ENCODE data around the gene CLDN17. TPM values are rescaled to one million over a fixed set of nuclear protein-coding genes. Genes with fewer than 3 reads are reported as not detected.

CLDN17 gene, protein sequence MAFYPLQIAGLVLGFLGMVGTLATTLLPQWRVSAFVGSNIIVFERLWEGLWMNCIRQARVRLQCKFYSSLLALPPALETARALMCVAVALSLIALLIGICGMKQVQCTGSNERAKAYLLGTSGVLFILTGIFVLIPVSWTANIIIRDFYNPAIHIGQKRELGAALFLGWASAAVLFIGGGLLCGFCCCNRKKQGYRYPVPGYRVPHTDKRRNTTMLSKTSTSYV
- polyA plus RNA-seq = not detected
- long read RNA-seq, donor 1 = 0 reads
- long read RNA-seq, donor 2 = 0 reads
- long read RNA-seq, donor 3 = 0 reads
- long read RNA-seq, donor 4 = 0 reads
- long read RNA-seq, donor 5 = 0 reads
- long read RNA-seq, donor 6 = 0 reads
- long read RNA-seq, donor 7 = 0 reads
- long read RNA-seq, donor 8 = 0 reads
- long read RNA-seq, donor 9 = 0 reads
- long read RNA-seq, donor 10 = 0 reads
- long read RNA-seq, donor 11 = 0 reads

DNA sequence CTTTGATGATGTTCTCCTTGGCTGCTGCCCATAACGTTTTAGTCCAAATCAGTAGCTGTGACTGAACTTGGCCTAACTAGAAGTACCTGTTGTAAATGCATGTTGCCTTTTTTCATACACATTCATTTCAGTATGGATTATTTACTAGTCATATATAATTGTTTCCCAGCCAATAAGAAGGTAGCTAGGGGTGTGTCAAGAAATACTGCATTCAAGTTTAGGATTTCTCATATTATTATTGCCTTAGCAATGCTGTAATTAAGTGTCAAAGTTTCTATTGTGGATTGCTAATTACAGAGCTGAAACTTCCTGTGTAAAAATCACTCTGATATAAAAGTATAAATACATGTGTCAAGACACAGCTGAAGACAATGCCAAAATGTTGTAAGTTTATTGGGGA lies at the start of gene CLDN17:
Gene CLDN17, minus strand, starts transcription at position 101 of the 400 bp plus-strand sequence. CDS start 188 bp downstream, outside the sequence.
- no peaks in the 10 kb centered on the region for H3K9me3 ChIP-seq (ENCODE audit: control insufficient read depth, low read depth, low read length)
- no peaks in the 10 kb centered on the region for H3K4me1 ChIP-seq (ENCODE audit: control insufficient read depth, insufficient read depth, low read length)
- WGBS (ENCODE audit: insufficient coverage, low lambda C conversion rate) = no CpG with 5 or more reads among the region's 1 CpG

GRCh38 chr21:30216041-30216723 lies 49.6 kb upstream of the CLDN17 start, which contains the start of gene CLDN8:
Gene CLDN8 (minus strand): TSS chr21:30216097. CDS start chr21:30215925, 172 bp downstream.
- no peaks in the 10 kb centered on the region for H3K27me3 ChIP-seq (ENCODE audit: control insufficient read depth, insufficient read depth, low read length)
- H3K36me3 ChIP-seq (ENCODE audit: control insufficient read depth, insufficient read depth, low read length) = no peaks in the 10 kb centered on the region
- no peak within 1 kb of the TSS for H3K4me3 ChIP-seq (ENCODE audit: low read length)
- 70% methylated on average over 2 of the region's 5 CpGs for WGBS (ENCODE audit: insufficient coverage, low lambda C conversion rate)
- DNase-seq = no peak
- no peaks in the 10 kb centered on the region for H3K4me1 ChIP-seq (ENCODE audit: control insufficient read depth, insufficient read depth, low read length)
- no peak within 1 kb of the TSS for H3K27ac ChIP-seq (ENCODE audit: low read length)
- H3K9me3 ChIP-seq (ENCODE audit: control insufficient read depth, low read depth, low read length) = no peaks in the 10 kb centered on the region

More for the DNA sequence above, at the start of gene CLDN17:
- H3K4me3 ChIP-seq (ENCODE audit: low read length) = no peak within 1 kb of the TSS
- no peaks in the 10 kb centered on the region for H3K36me3 ChIP-seq (ENCODE audit: control insufficient read depth, insufficient read depth, low read length)
- no peak within 1 kb of the TSS for H3K27ac ChIP-seq (ENCODE audit: low read length)
- no peaks in the 10 kb centered on the region for H3K27me3 ChIP-seq (ENCODE audit: control insufficient read depth, insufficient read depth, low read length)
- no peak for DNase-seq

- no peak overlapping the region for H3K4me3 ChIP-seq (ENCODE audit: low read length)
- DNase-seq = no peak
- no CpG with 5 or more reads among the region's 1 CpG for WGBS (ENCODE audit: insufficient coverage, low lambda C conversion rate)
- H3K27ac ChIP-seq (ENCODE audit: low read length) = no peak overlapping the region
- H3K9me3 ChIP-seq (ENCODE audit: control insufficient read depth, low read depth, low read length) = no peaks in the 10 kb centered on the region
- no peaks in the 10 kb centered on the region for H3K27me3 ChIP-seq (ENCODE audit: control insufficient read depth, insufficient read depth, low read length)
- no peaks in the 10 kb centered on the region for H3K36me3 ChIP-seq (ENCODE audit: control insufficient read depth, insufficient read depth, low read length)
- H3K4me1 ChIP-seq (ENCODE audit: control insufficient read depth, insufficient read depth, low read length) = no peaks in the 10 kb centered on the region
Measured at GRCh38 chr21:30211071-30211470, 44.5 kb upstream of the CLDN17 start.

- Histone ChIP-seq H3K36me3 (ENCODE audit: control insufficient read depth, insufficient read depth, low read length) (no peaks in the 10 kb centered on the region), H3K9me3 (ENCODE audit: control insufficient read depth, low read depth, low read length) (no peaks in the 10 kb centered on the region), H3K27ac (ENCODE audit: low read length) (no peak overlapping the region), H3K4me1 (ENCODE audit: control insufficient read depth, insufficient read depth, low read length) (no peaks in the 10 kb centered on the region), H3K27me3 (ENCODE audit: control insufficient read depth, insufficient read depth, low read length) (no peaks in the 10 kb centered on the region), H3K4me3 (ENCODE audit: low read length) (no peak overlapping the region)
- no peak for DNase-seq
- WGBS (ENCODE audit: insufficient coverage, low lambda C conversion rate) = no CpG with 5 or more reads among the region's 5 CpGs
Measured at GRCh38 chr21:30209601-30210000, 43.0 kb upstream of the CLDN17 start.

DNA sequence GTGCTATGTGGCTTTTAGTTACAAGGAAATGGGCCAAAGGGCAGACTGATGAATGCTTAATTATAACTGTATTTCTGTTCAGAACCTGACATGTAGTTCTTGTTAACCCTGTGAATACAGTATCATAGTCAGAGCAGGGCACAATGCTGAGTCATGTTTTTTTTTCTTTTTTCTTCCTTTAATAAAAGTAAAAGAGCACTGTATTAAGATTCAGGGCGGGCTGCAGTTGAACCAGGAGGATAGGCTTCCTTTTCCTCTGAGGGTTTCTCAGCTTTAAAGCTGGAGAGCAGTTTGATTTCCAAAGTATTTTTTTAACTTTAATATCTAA lies 40.6 kb upstream of the CLDN17 start:
- Histone ChIP-seq H3K9me3 (ENCODE audit: control insufficient read depth, low read depth, low read length) (no peaks in the 10 kb centered on the region), H3K4me1 (ENCODE audit: control insufficient read depth, insufficient read depth, low read length) (no peaks in the 10 kb centered on the region), H3K4me3 (ENCODE audit: low read length) (no peak overlapping the region), H3K27me3 (ENCODE audit: control insufficient read depth, insufficient read depth, low read length) (no peaks in the 10 kb centered on the region), H3K27ac (ENCODE audit: low read length) (no peak overlapping the region), H3K36me3 (ENCODE audit: control insufficient read depth, insufficient read depth, low read length) (no peaks in the 10 kb centered on the region)
- no peak for DNase-seq
- WGBS (ENCODE audit: insufficient coverage, low lambda C conversion rate) = 67% methylated on average over 1 of the region's 1 CpG

- Histone ChIP-seq H3K4me3 (ENCODE audit: low read length) (no peak overlapping the region), H3K9me3 (ENCODE audit: control insufficient read depth, low read depth, low read length) (no peaks in the 10 kb centered on the region), H3K27ac (ENCODE audit: low read length) (no peak overlapping the region), H3K36me3 (ENCODE audit: control insufficient read depth, insufficient read depth, low read length) (no peaks in the 10 kb centered on the region), H3K4me1 (ENCODE audit: control insufficient read depth, insufficient read depth, low read length) (no peaks in the 10 kb centered on the region), H3K27me3 (ENCODE audit: control insufficient read depth, insufficient read depth, low read length) (no peaks in the 10 kb centered on the region)
- 71% methylated on average over 1 of the region's 7 CpGs for WGBS (ENCODE audit: insufficient coverage, low lambda C conversion rate)
- no peak for DNase-seq
Measured at GRCh38 chr21:30206551-30207251, 40.1 kb upstream of the CLDN17 start.

DNA sequence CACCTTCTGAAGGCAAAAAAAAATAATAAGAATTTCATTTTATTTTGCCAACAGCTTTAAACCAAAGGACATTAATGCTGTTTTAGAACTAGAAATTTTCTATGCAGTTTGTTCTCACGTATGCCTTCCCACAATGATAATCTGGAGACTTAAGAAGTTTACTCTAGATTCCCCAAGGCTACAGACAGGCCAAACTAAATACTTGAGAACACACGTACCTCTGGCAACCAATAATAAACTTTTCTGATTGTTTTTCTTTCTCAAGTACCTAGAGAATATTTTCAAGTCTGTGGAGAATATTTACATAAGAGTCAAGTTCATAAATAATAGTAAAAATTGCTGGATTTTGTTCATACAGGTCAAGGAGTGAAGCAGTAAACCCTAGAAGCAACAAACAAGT lies 33.4 kb upstream of the CLDN17 start:
- H3K27ac ChIP-seq (ENCODE audit: low read length) = no peak overlapping the region
- no peaks in the 10 kb centered on the region for H3K4me1 ChIP-seq (ENCODE audit: control insufficient read depth, insufficient read depth, low read length)
- DNase-seq = no peak
- H3K4me3 ChIP-seq (ENCODE audit: low read length) = no peak overlapping the region
- WGBS (ENCODE audit: insufficient coverage, low lambda C conversion rate) = 86% methylated on average over 1 of the region's 2 CpGs
- no peaks in the 10 kb centered on the region for H3K9me3 ChIP-seq (ENCODE audit: control insufficient read depth, low read depth, low read length)
- no peaks in the 10 kb centered on the region for H3K36me3 ChIP-seq (ENCODE audit: control insufficient read depth, insufficient read depth, low read length)
- no peaks in the 10 kb centered on the region for H3K27me3 ChIP-seq (ENCODE audit: control insufficient read depth, insufficient read depth, low read length)

DNA sequence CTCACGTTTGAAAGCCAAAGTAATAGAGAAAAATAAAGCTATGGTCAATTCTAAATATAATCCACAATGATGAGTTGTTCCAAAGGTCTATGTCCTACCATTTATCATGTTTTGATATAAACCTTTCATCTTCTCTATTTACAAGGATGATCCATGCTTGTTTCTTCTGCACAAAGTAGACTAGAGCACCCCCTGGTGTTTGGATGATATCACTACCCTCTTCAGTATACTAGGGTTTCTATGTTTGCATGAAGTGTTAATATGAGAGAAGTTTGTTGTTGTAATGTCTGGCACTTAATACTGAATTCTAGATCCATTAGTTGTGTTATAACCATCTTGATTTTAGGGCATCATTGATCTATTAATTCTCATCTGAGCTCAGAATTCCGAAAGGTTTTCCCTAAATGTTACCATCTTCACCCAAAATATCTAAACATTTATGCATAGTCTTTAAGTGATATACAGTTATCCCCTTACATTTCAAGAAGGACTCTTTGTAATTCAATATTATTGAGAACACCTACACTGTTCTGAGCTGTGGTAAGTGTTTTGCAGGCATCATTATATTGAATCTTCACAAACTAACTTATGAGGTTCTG lies 28.2 kb upstream of the CLDN17 start:
- H3K4me1 ChIP-seq (ENCODE audit: control insufficient read depth, insufficient read depth, low read length) = no peaks in the 10 kb centered on the region
- 17% methylated on average over 1 of the region's 2 CpGs for WGBS (ENCODE audit: insufficient coverage, low lambda C conversion rate)
- H3K4me3 ChIP-seq (ENCODE audit: low read length) = no peak overlapping the region
- no peaks in the 10 kb centered on the region for H3K36me3 ChIP-seq (ENCODE audit: control insufficient read depth, insufficient read depth, low read length)
- no peaks in the 10 kb centered on the region for H3K9me3 ChIP-seq (ENCODE audit: control insufficient read depth, low read depth, low read length)
- H3K27me3 ChIP-seq (ENCODE audit: control insufficient read depth, insufficient read depth, low read length) = no peaks in the 10 kb centered on the region
- DNase-seq = peak in 1 of 2 donors; percentile 7
- no peak overlapping the region for H3K27ac ChIP-seq (ENCODE audit: low read length)

- no peak for DNase-seq
- no peaks in the 10 kb centered on the region for H3K4me1 ChIP-seq (ENCODE audit: control insufficient read depth, insufficient read depth, low read length)
- no peaks in the 10 kb centered on the region for H3K36me3 ChIP-seq (ENCODE audit: control insufficient read depth, insufficient read depth, low read length)
- no peaks in the 10 kb centered on the region for H3K27me3 ChIP-seq (ENCODE audit: control insufficient read depth, insufficient read depth, low read length)
- 100% methylated on average over 1 of the region's 2 CpGs for WGBS (ENCODE audit: insufficient coverage, low lambda C conversion rate)
- H3K9me3 ChIP-seq (ENCODE audit: control insufficient read depth, low read depth, low read length) = no peaks in the 10 kb centered on the region
- no peak overlapping the region for H3K4me3 ChIP-seq (ENCODE audit: low read length)
- H3K27ac ChIP-seq (ENCODE audit: low read length) = no peak overlapping the region
Measured at GRCh38 chr21:30193201-30193600, 26.6 kb upstream of the CLDN17 start.

GRCh38 chr21:30190554-30190953 lies 23.9 kb upstream of the CLDN17 start:
- no peak for DNase-seq
- Histone ChIP-seq H3K27ac (ENCODE audit: low read length) (no peak overlapping the region), H3K36me3 (ENCODE audit: control insufficient read depth, insufficient read depth, low read length) (no peaks in the 10 kb centered on the region)

More at GRCh38 chr21:30190554-30190953, 23.9 kb upstream of the CLDN17 start:
- WGBS (ENCODE audit: insufficient coverage, low lambda C conversion rate) = no CpG with 5 or more reads among the region's 7 CpGs
- no peak overlapping the region for H3K4me3 ChIP-seq (ENCODE audit: low read length)
- H3K9me3 ChIP-seq (ENCODE audit: control insufficient read depth, low read depth, low read length) = no peaks in the 10 kb centered on the region
- H3K27me3 ChIP-seq (ENCODE audit: control insufficient read depth, insufficient read depth, low read length) = no peaks in the 10 kb centered on the region
- no peaks in the 10 kb centered on the region for H3K4me1 ChIP-seq (ENCODE audit: control insufficient read depth, insufficient read depth, low read length)

Data from large intestine (tissue), 12 donors.